K562 (cell line): ENCODE data around the gene HS3ST2. TPM values are rescaled to one million over a fixed set of nuclear protein-coding genes. Genes with fewer than 3 reads are reported as not detected.

Experiments used
- ATAC-seq: fragments of 200-7000 bp; cut with Tn5 transposase; 3 replicates; pipeline ENCODE4 v1.9.1; 2020; ENCODE audit warnings: moderate library complexity
- BruUV-seq: library from RNA; stranded (reverse); fragments of 400-500 nt; replicated peaks from 2 replicates; lab custom pipeline; 2021; lab: Mats Ljungman, UMichigan
- CTCF ChIA-PET: fragments of 300-600 bp; formaldehyde crosslinking; extraction: SDS; loops from one replicate; lab custom pipeline; 2021; ENCODE audit warnings: low intra/inter-chr PET ratio; lab: Yijun Ruan, JAX
- POLR2A ChIA-PET: fragments of 300-600, 350-650 bp; sonication (Branson Sonifier 250); formaldehyde crosslinking; extraction: SDS; loops from one replicate; lab custom pipeline; 2021; ENCODE audit warnings: antibody characterized with exemption, inconsistent platforms; lab: Yijun Ruan, JAX
- DNase-seq, 4 experiments: peaks; one replicate each; pipeline versions ENCODE4 v3.0.0 to v3.0.0-alpha.2; 2011 to 2018; ENCODE audit warnings: low spot score in 3 of 4, mixed read lengths in 3 of 4; ENCODE audit errors: extremely low read depth in 1 of 4
- FAIRE-seq: peaks from 2 replicates; lab custom pipeline; 2011; peaks lifted over from hg19 to GRCh38; lab: Jason Lieb, UNC
- H2AFZ ChIP-seq: 2 replicates; pipeline ENCODE4 v1.6.0; 2011; ENCODE audit warnings: low read depth, low read length, control low read depth, inconsistent platforms
- H3K27ac ChIP-seq: fragments of 200-600 bp; 3 replicates; pipeline ENCODE4 v1.8.0; 2011; ENCODE audit warnings: low read depth, mild to moderate bottlenecking, control low read depth, inconsistent platforms, low read length, moderate library complexity, mixed read lengths; ENCODE audit errors: extremely low read depth
- H3K27me3 ChIP-seq, 2 experiments: fragments of 300-600 bp in 1 of 2; 2 replicates in 1 of 2; 3 replicates in 1 of 2; pipeline versions ENCODE4 v1.6.0 to v1.8.0; 2011; ENCODE audit warnings: inconsistent platforms in 2 of 2, low read length in 2 of 2, mild to moderate bottlenecking in 1 of 2, mixed read lengths in 1 of 2, moderate library complexity in 1 of 2; ENCODE audit not compliant: control insufficient read depth in 2 of 2, insufficient read depth in 2 of 2
- H3K36me3 ChIP-seq: fragments of 300-600 bp; 3 replicates; pipeline ENCODE4 v1.8.0; 2011; ENCODE audit warnings: mild to moderate bottlenecking, low read length, inconsistent platforms; ENCODE audit not compliant: control insufficient read depth, insufficient read depth
- H3K4me1 ChIP-seq, 2 experiments: fragments of 200-600 bp in 1 of 2; replicated peaks in 1 of 2; 2 replicates in 1 of 2; 3 replicates in 1 of 2; pipeline versions ENCODE4 v1.5.1 to v1.8.0; 2011; ENCODE audit warnings: inconsistent platforms in 2 of 2, low read length in 2 of 2, mild to moderate bottlenecking in 1 of 2, mixed read lengths in 1 of 2, moderate library complexity in 1 of 2; ENCODE audit not compliant: control insufficient read depth in 2 of 2, insufficient read depth in 2 of 2
- H3K4me2 ChIP-seq: 2 replicates; pipeline ENCODE4 v1.6.1; 2011; ENCODE audit warnings: low read length, control low read depth, inconsistent platforms, mixed read lengths; ENCODE audit not compliant: insufficient read depth
- H3K4me3 ChIP-seq: fragments of 200-600 bp; sonication (generic), shearing (Covaris generic); 2 replicates; pipeline ENCODE4 v1.5.1; 2016; ENCODE audit warnings: control low read depth, inconsistent platforms
- H3K79me2 ChIP-seq: fragments of 200-600 bp; 3 replicates; pipeline ENCODE4 v1.8.0; 2011; ENCODE audit warnings: low read length, inconsistent platforms; ENCODE audit not compliant: control insufficient read depth, insufficient read depth
- H3K9ac ChIP-seq, 2 experiments: 2 replicates each; pipeline versions ENCODE4 v1.6.0 to v1.6.1; 2011; ENCODE audit warnings: low read depth in 2 of 2, low read length in 2 of 2, control low read depth in 1 of 2, inconsistent platforms in 1 of 2, mild to moderate bottlenecking in 1 of 2, mixed read lengths in 1 of 2; ENCODE audit not compliant: insufficient read depth in 1 of 2
- H3K9me1 ChIP-seq: one replicate; pipeline ENCODE4 v1.6.0; 2011; ENCODE audit warnings: inconsistent platforms, mild to moderate bottlenecking, low read length, moderate library complexity; ENCODE audit not compliant: control insufficient read depth, insufficient read depth
- H3K9me3 ChIP-seq: replicated peaks from 2 replicates; pipeline ENCODE4 v1.5.1; 2011; ENCODE audit warnings: low read depth, low read length, inconsistent platforms; ENCODE audit not compliant: control insufficient read depth, insufficient read depth
- H4K20me1 ChIP-seq: replicated peaks from 2 replicates; pipeline ENCODE4 v1.6.1; 2011; ENCODE audit warnings: low read length, inconsistent platforms, mixed read lengths; ENCODE audit not compliant: control insufficient read depth, insufficient read depth
- GMEB1 ChIP-seq: fragments of 250-450 bp; sonication (Bioruptor Pico); IDR thresholded peaks from 2 replicates; pipeline ENCODE4 v1.4.0; 2020; ENCODE audit warnings: mild to moderate bottlenecking
- HNRNPK ChIP-seq: fragments of 200-400 bp; formaldehyde crosslinking; IDR thresholded peaks from one replicate; pipeline ENCODE4 v1.6.1; 2018; ENCODE audit warnings: mild to moderate bottlenecking, low read depth, low read length; ENCODE audit not compliant: poor library complexity, severe bottlenecking
- STAG1 ChIP-seq: sonication (generic); formaldehyde crosslinking; IDR thresholded peaks from 2 replicates; pipeline ENCODE4 v1.5.0; 2020; ENCODE audit warnings: missing genetic modification reagents, borderline replicate concordance
- TCFL5 ChIP-seq: fragments of 250-450 bp; sonication (Bioruptor Pico); conservative IDR thresholded peaks from 2 replicates; pipeline ENCODE4 v1.6.1; 2021; ENCODE audit warnings: mild to moderate bottlenecking, moderate library complexity, matching md5 sums
- TFAP4 ChIP-seq: sonication (generic); formaldehyde crosslinking; IDR thresholded peaks from 2 replicates; pipeline ENCODE4 v1.8.0; 2022; ENCODE audit warnings: missing genetic modification reagents, mild to moderate bottlenecking, moderate library complexity, borderline replicate concordance
- ZFP30 ChIP-seq: fragments of 250-450 bp; sonication (Bioruptor Pico); IDR thresholded peaks from 2 replicates; pipeline ENCODE4 v1.8.0; 2022; ENCODE audit warnings: moderate library complexity, mild to moderate bottlenecking, inconsistent platforms, borderline replicate concordance
- ZNF507 ChIP-seq: conservative IDR thresholded peaks from 2 replicates; pipeline ENCODE4 v1.6.1; 2017; ENCODE audit warnings: missing genetic modification characterization, missing compliant biosample characterization
- ZNF785 ChIP-seq: fragments of 250-450 bp; sonication (Bioruptor Pico); IDR thresholded peaks from 2 replicates; pipeline ENCODE4 v1.4.0; 2020; ENCODE audit warnings: mild to moderate bottlenecking
- WGBS: fragments of 100-300 bp; shearing (Covaris generic); methylation state at CpG from one replicate; pipeline ENCODE4 v1.1.6; 2016; ENCODE audit warnings: low coverage, mixed read lengths; ENCODE audit not compliant: insufficient coverage; ENCODE audit errors: missing lambda C conversion rate; 5-methylcytosine and 5-hydroxymethylcytosine counted together
- in situ Hi-C: fragments of 300-500 bp; cut with MboI; formaldehyde crosslinking; loops from 4 replicates; pipeline ENCODE4 v1.15.0; 2018; ENCODE audit warnings: inconsistent platforms, mixed read lengths
- intact Hi-C: fragments of 100-400 bp; cut with micrococcal nuclease; formaldehyde crosslinking; loops from 2 replicates; pipeline ENCODE4 v1.14.2; 2022
- polyA plus RNA-seq, 8 experiments: library from polyadenylated mRNA; depleted of rRNA in 4 of 8; stranded (reverse) in 5 of 8; unstranded in 3 of 8; fragments of >200 nt; fragmentation: Nextera tagmentation in 2 of 8; fragmentation: Illumina TruSeq in 1 of 8; extraction: Ambion mirVana in 2 of 8; extraction: Trizol in 1 of 8; gene quantifications; 2 replicates each; pipeline versions ENCODE4 v1.2.1 to v1.2.3, GENCODE V29; 2011 to 2014; ENCODE audit warnings: inconsistent platforms in 1 of 8, missing spikeins in 1 of 8
- total RNA-seq, 7 experiments: library from RNA; depleted of rRNA in 6 of 7; stranded (reverse); fragments of >200 nt in 6 of 7; fragmentation: Illumina TruSeq in 2 of 7; extraction: Trizol in 2 of 7; gene quantifications; 2 replicates each; pipeline versions ENCODE4 v1.2.1 to v1.2.3, GENCODE V29; 2011 to 2021; ENCODE audit warnings: low replicate concordance in 1 of 7

Gene HS3ST2
- total and polyA plus RNA-seq, 9 of the 15 experiments (the other 6 are each of a cell fraction or from before 2014, with no cell fraction given): not detected

- Histone ChIP-seq H3K36me3 (no peaks in the 10 kb centered on the region), H3K9me1 (no peaks in the 10 kb centered on the region), H3K9ac (no peak overlapping the region), H3K4me1 (no peaks in the 10 kb centered on the region), H3K79me2 (no peaks in the 10 kb centered on the region), H3K27ac (no peak overlapping the region), H4K20me1 (no peaks in the 10 kb centered on the region), H3K4me2 (no peak overlapping the region), H3K27me3 (peaks cover 4 to 9% of the 10 kb centered on the region in 2 experiments; a peak in 4 of 5 replicates), H3K4me3 (no peak overlapping the region), H2AFZ (no peak overlapping the region), H3K9me3 (no peaks in the 10 kb centered on the region)
- intact Hi-C loops: no loop called here
- ATAC-seq: no peak
- 0% methylated on average over 4 of the region's 6 CpGs for WGBS
- CTCF ChIA-PET: no interaction called here
- in situ Hi-C loops: no loop called here
- POLR2A ChIA-PET: interaction anchor here (0.6 kb wide), 1 partner anchor 58 kb away, joined by 4 read pairs; no protein-coding TSS in a partner anchor
- no TSS peak for BruUV-seq
- TF ChIP-seq ZNF507 (no peak), HNRNPK (no peak)
- FAIRE-seq: no peak
- no peak for DNase-seq
Observed at GRCh38 chr16:22878955-22879354, 65.0 kb downstream of the HS3ST2 start.

- Histone ChIP-seq H3K4me2 (no peak overlapping the region), H3K9me1 (no peaks in the 10 kb centered on the region), H2AFZ (no peak overlapping the region), H3K4me1 (no peaks in the 10 kb centered on the region), H3K27ac (no peak overlapping the region), H3K9me3 (no peaks in the 10 kb centered on the region), H4K20me1 (no peaks in the 10 kb centered on the region), H3K9ac (no peak overlapping the region), H3K27me3 (peaks cover 2 to 8% of the 10 kb centered on the region in 2 experiments; a peak in 2 of 5 replicates), H3K4me3 (no peak overlapping the region), H3K79me2 (no peaks in the 10 kb centered on the region), H3K36me3 (no peaks in the 10 kb centered on the region)
- DNase-seq (no peak), ATAC-seq (no peak), FAIRE-seq (no peak)
- no TSS peak for BruUV-seq
- 2% methylated on average over 5 of the region's 6 CpGs for WGBS
- ChIA-PET POLR2A (interaction anchor here (0.6 to 0.9 kb wide), 2 partner anchors 11 to 58 kb away, joined by 4 read pairs; no protein-coding TSS in a partner anchor), CTCF (no interaction called here)
- TF ChIP-seq GMEB1 (CRISPR knock-in tag) (no peak), STAG1 (no peak), ZNF785 (CRISPR knock-in tag) (no peak), TFAP4 (CRISPR knock-in tag) (no peak), TCFL5 (CRISPR knock-in tag) (no peak), ZFP30 (CRISPR knock-in tag) (no peak)
- in situ Hi-C loops: no loop called here
- intact Hi-C loops: no loop called here
Observed at GRCh38 chr16:22879466-22879865, 65.5 kb downstream of the HS3ST2 start.
